ENCODE measurements around the gene MYH9.
"Not testable (repeated sequence)": the region's sequence is repeated elsewhere in the genome, so short reads cannot be mapped to it uniquely, and the experiment has no call there.

The MYH9 gene

DNA sequence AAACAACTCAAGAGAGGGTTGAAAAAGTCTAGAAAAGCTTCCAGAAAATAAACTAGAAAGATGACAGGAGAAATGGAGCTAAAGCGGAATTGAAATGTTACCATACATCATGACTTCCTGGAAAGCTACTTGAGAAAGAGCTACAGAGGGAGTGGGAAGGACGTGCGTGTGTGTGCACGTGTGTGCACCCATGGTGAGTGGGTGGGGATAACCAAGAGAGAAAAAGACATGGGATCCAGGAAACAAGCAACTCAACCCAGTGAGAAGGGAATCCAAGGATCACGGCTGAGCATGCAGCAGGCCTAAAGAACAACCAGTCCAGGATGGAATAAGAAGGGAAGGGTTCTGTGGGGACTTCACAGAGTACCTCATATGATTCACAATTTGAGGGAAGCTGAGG, 113.2 kb downstream of the MYH9 start:
- ChIA-PET CTCF (interaction anchor here (0.7 to 4.7 kb wide), 8 partner anchors 12 to 1214 kb away, joined by 3 to 38 read pairs (median 4); no protein-coding TSS in a partner anchor), POLR2A (no interaction called here)
- Histone ChIP-seq H3K4me3 (ENCODE audit: low read depth, low read length) (no peak overlapping the region), H3K36me3 (ENCODE audit: control insufficient read depth in 2 of 2, insufficient read depth in 1 of 2, low read length in 2 of 2) (peaks cover 0 to 3% of the 10 kb centered on the region in 2 experiments; a peak in 1 of 3 replicates), H3K4me1 (ENCODE audit: control insufficient read depth, insufficient read depth, low read length) (no peaks in the 10 kb centered on the region), H3K27ac (ENCODE audit: extremely low read depth, low read depth, low read length) (no peak overlapping the region), H3K9me3 (ENCODE audit: control insufficient read depth, insufficient read depth, low read depth, low read length) (no peaks in the 10 kb centered on the region)
- no peak for TF ChIP-seq ZIC2 (tag by site-specific recombination; IDR thresholded peaks at IDR 0.05)
- TF ChIP-seq ZNF302 (tag by site-specific recombination; IDR thresholded peaks at IDR 0.05; ENCODE audit: low read depth) = no peak
- no peak for TF ChIP-seq ZSCAN16 (tag by site-specific recombination; IDR thresholded peaks at IDR 0.05)
- TF ChIP-seq ZNF664 (tag by site-specific recombination; IDR thresholded peaks at IDR 0.05) = no peak
- no peak for TF ChIP-seq IKZF3 (tag by site-specific recombination; IDR thresholded peaks at IDR 0.05)
- TF ChIP-seq, protein P1, sequence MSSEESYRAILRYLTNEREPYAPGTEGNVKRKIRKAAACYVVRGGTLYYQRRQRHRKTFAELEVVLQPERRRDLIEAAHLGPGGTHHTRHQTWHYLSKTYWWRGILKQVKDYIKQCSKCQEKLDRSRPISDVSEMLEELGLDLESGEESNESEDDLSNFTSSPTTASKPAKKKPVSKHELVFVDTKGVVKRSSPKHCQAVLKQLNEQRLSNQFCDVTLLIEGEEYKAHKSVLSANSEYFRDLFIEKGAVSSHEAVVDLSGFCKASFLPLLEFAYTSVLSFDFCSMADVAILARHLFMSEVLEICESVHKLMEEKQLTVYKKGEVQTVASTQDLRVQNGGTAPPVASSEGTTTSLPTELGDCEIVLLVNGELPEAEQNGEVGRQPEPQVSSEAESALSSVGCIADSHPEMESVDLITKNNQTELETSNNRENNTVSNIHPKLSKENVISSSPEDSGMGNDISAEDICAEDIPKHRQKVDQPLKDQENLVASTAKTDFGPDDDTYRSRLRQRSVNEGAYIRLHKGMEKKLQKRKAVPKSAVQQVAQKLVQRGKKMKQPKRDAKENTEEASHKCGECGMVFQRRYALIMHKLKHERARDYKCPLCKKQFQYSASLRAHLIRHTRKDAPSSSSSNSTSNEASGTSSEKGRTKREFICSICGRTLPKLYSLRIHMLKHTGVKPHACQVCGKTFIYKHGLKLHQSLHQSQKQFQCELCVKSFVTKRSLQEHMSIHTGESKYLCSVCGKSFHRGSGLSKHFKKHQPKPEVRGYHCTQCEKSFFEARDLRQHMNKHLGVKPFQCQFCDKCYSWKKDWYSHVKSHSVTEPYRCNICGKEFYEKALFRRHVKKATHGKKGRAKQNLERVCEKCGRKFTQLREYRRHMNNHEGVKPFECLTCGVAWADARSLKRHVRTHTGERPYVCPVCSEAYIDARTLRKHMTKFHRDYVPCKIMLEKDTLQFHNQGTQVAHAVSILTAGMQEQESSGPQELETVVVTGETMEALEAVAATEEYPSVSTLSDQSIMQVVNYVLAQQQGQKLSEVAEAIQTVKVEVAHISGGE (tag by site-specific recombination; conservative IDR thresholded peaks at IDR 0.05; ENCODE audit: low read depth) = no peak
- TF ChIP-seq, protein P2, sequence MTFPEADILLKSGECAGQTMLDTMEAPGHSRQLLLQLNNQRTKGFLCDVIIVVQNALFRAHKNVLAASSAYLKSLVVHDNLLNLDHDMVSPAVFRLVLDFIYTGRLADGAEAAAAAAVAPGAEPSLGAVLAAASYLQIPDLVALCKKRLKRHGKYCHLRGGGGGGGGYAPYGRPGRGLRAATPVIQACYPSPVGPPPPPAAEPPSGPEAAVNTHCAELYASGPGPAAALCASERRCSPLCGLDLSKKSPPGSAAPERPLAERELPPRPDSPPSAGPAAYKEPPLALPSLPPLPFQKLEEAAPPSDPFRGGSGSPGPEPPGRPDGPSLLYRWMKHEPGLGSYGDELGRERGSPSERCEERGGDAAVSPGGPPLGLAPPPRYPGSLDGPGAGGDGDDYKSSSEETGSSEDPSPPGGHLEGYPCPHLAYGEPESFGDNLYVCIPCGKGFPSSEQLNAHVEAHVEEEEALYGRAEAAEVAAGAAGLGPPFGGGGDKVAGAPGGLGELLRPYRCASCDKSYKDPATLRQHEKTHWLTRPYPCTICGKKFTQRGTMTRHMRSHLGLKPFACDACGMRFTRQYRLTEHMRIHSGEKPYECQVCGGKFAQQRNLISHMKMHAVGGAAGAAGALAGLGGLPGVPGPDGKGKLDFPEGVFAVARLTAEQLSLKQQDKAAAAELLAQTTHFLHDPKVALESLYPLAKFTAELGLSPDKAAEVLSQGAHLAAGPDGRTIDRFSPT (tag by site-specific recombination; IDR thresholded peaks at IDR 0.05) = no peak
- TF ChIP-seq ZNF112 (tag by site-specific recombination; IDR thresholded peaks at IDR 0.05) = no peak
- TF ChIP-seq, protein P3, sequence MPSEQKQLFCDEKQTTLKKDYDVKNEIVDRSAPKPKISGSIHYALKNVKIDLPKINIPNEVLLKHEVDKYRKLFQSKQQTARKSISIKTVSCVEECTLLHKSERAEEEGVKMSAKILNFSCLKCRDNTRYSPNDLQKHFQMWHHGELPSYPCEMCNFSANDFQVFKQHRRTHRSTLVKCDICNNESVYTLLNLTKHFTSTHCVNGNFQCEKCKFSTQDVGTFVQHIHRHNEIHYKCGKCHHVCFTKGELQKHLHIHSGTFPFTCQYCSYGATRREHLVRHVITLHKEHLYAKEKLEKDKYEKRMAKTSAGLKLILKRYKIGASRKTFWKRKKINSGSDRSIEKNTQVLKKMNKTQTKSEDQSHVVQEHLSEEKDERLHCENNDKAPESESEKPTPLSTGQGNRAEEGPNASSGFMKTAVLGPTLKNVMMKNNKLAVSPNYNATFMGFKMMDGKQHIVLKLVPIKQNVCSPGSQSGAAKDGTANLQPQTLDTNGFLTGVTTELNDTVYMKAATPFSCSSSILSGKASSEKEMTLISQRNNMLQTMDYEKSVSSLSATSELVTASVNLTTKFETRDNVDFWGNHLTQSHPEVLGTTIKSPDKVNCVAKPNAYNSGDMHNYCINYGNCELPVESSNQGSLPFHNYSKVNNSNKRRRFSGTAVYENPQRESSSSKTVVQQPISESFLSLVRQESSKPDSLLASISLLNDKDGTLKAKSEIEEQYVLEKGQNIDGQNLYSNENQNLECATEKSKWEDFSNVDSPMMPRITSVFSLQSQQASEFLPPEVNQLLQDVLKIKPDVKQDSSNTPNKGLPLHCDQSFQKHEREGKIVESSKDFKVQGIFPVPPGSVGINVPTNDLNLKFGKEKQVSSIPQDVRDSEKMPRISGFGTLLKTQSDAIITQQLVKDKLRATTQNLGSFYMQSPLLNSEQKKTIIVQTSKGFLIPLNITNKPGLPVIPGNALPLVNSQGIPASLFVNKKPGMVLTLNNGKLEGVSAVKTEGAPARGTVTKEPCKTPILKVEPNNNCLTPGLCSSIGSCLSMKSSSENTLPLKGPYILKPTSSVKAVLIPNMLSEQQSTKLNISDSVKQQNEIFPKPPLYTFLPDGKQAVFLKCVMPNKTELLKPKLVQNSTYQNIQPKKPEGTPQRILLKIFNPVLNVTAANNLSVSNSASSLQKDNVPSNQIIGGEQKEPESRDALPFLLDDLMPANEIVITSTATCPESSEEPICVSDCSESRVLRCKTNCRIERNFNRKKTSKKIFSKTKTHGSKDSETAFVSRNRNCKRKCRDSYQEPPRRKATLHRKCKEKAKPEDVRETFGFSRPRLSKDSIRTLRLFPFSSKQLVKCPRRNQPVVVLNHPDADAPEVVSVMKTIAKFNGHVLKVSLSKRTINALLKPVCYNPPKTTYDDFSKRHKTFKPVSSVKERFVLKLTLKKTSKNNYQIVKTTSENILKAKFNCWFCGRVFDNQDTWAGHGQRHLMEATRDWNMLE (tag by site-specific recombination; conservative IDR thresholded peaks at IDR 0.05; ENCODE audit: low read depth) = no peak
- TF ChIP-seq ZXDB (tag by site-specific recombination; IDR thresholded peaks at IDR 0.05) = no peak
- no peak for TF ChIP-seq ZBTB8A (tag by site-specific recombination; IDR thresholded peaks at IDR 0.05)

DNA sequence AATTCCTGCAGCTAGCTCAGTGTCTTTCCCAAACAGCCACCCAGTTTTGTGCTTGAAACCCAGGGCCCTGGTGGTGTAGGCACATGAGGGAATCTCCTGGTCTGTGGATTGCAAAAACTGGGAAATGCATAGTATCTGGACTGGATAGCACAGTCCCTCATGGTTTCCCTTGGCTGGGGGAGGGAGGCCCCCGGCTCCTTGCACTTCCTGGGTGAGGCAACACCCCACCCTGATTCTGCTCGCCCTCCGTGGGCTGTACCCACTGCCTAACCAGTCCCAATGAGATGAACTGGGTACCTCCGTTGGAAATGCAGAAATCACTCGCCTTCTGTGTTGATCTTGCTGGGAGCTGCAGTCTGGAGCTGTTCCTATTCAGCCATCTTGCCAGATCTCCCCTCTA, 115.8 kb downstream of the MYH9 start:
- not testable (repeated sequence) for H3K36me3 ChIP-seq (ENCODE audit: control insufficient read depth in 2 of 2, insufficient read depth in 1 of 2, low read length in 2 of 2); H3K9me3 ChIP-seq (ENCODE audit: control insufficient read depth, insufficient read depth, low read depth, low read length); H3K4me3 ChIP-seq (ENCODE audit: low read depth, low read length); H3K27ac ChIP-seq (ENCODE audit: extremely low read depth, low read depth, low read length); H3K4me1 ChIP-seq (ENCODE audit: control insufficient read depth, insufficient read depth, low read length)
- ChIA-PET CTCF (interaction anchor here (2.4 kb wide), 1 partner anchor 15 kb away, joined by 8 read pairs; no protein-coding TSS in a partner anchor), POLR2A (interaction anchor here (0.6 kb wide), 1 partner anchor 239 kb away, joined by 3 read pairs; no protein-coding TSS in a partner anchor)

DNA sequence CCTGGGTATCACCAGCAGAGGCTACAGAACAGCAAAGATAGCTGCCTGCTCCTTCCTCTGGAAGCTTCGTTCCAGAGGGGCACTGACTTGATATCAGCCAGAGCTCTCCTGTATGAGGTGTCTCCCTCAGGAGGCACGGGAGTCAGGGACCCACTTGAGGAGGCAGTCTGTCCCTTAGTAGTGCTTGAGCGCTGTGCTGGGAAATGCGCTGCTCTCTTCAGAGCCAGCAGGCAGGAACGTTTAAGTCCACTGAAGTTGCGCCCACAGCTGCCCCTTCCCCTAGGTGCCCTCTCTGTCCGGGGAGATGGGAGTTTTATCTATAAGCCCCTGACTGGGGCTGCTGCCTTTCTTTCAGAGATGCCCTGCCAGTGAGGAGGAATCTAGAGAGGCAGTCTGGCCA, 116.5 kb downstream of the MYH9 start:
- POLR2A ChIA-PET; H3K36me3 ChIP-seq (ENCODE audit: control insufficient read depth in 2 of 2, insufficient read depth in 1 of 2, low read length in 2 of 2); H3K4me3 ChIP-seq (ENCODE audit: low read depth, low read length); H3K9me3 ChIP-seq (ENCODE audit: control insufficient read depth, insufficient read depth, low read depth, low read length); H3K27ac ChIP-seq (ENCODE audit: extremely low read depth, low read depth, low read length); H3K4me1 ChIP-seq (ENCODE audit: control insufficient read depth, insufficient read depth, low read length): not testable (repeated sequence)
- CTCF ChIA-PET = interaction anchor here (0.7 to 2.4 kb wide), 4 partner anchors 15 to 54 kb away, joined by 3 to 8 read pairs (median 8); partner anchors contain the start of gene APOL2

Measured in HEK293 (cell line).